AG09319 (cell line): ENCODE results near the gene MYO19.

Experiments
- DNase-seq: peaks from one replicate; pipeline ENCODE4 v3.0.0-alpha.2; 2010; ENCODE audit warnings: low read depth; ENCODE audit errors: extremely low read depth
- CTCF ChIP-seq: IDR thresholded peaks from 2 replicates; pipeline ENCODE4 v1.5.1; 2011; ENCODE audit warnings: low read depth, mild to moderate bottlenecking, inconsistent platforms, low read length, moderate library complexity

MYO19 gene

GRCh38 chr17:36474571-36474970 lies 60.1 kb downstream of the MYO19 start:
- no peak for TF ChIP-seq CTCF
- DNase-seq, result no peak

DNA sequence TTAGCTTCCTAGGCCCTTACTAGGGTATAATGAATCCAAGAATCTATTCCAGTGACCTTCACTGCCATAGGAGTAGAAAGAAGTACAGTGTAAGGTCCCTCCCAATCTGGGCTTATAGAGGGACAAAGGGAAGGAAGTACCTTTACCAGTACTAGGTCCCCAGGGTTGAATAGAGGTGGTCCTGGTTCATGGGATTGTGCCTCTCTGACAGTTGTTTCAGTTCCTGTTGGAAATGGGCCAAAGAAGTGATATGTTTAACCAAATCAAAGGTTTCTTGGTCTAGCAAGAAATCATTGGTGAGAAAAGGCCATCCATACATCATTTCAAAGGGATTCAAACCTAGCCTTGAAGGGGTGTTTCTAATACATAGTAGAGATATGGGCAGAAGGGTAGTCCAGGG lies 64.2 kb downstream of the MYO19 start:
- no peak for TF ChIP-seq CTCF
- no peak for DNase-seq

GRCh38 chr17:36469733-36470132 lies 64.9 kb downstream of the MYO19 start:
- no peak for DNase-seq
- TF ChIP-seq CTCF, result no peak

GRCh38 chr17:36468903-36469635 lies 65.6 kb downstream of the MYO19 start:
- DNase-seq, result no peak
- TF ChIP-seq CTCF, result no peak

- no peak for DNase-seq
- TF ChIP-seq CTCF, result no peak
Measured at GRCh38 chr17:36464765-36465088, 69.9 kb downstream of the MYO19 start.

- DNase-seq, result no peak
- no peak for TF ChIP-seq CTCF
Measured at GRCh38 chr17:36463916-36464764, 70.5 kb downstream of the MYO19 start.
